GM21390 (cell line): Measurements from ENCODE around the gene KIAA1549.
"Not testable (repeated sequence)": the region's sequence is repeated elsewhere in the genome, so short reads cannot be mapped to it uniquely, and the experiment has no call there.

Experiments used
- ATAC-seq: cut with Tn5 transposase; IDR thresholded peaks from one replicate; pipeline ENCODE4 v1.9.1; 2021; ENCODE audit not compliant: unreplicated experiment

KIAA1549 gene

GRCh38 chr7:138945154-138945553 lies 36.0 kb downstream of the KIAA1549 start:
- no peak for ATAC-seq

- ATAC-seq = no peak
Measured at GRCh38 chr7:138944592-138944991, 36.6 kb downstream of the KIAA1549 start.

GRCh38 chr7:138943061-138943460 lies 38.1 kb downstream of the KIAA1549 start:
- ATAC-seq = no peak

- no peak for ATAC-seq
Measured at GRCh38 chr7:138941545-138941944, 39.6 kb downstream of the KIAA1549 start.

GRCh38 chr7:138940602-138941001 lies 40.6 kb downstream of the KIAA1549 start:
- ATAC-seq = not testable (repeated sequence)

GRCh38 chr7:138937484-138937883 lies 43.7 kb downstream of the KIAA1549 start:
- ATAC-seq = no peak

- no peak for ATAC-seq
Measured at GRCh38 chr7:138935465-138936011, 45.7 kb downstream of the KIAA1549 start.

GRCh38 chr7:138934861-138935260 lies 46.3 kb downstream of the KIAA1549 start:
- ATAC-seq = no peak

- no peak for ATAC-seq
Measured at GRCh38 chr7:138934367-138934766, 46.8 kb downstream of the KIAA1549 start.

GRCh38 chr7:138932870-138933269 lies 48.3 kb downstream of the KIAA1549 start:
- ATAC-seq = no peak

- no peak for ATAC-seq
Measured at GRCh38 chr7:138932427-138932826, 48.8 kb downstream of the KIAA1549 start.

GRCh38 chr7:138929969-138930368 lies 51.2 kb downstream of the KIAA1549 start:
- no peak for ATAC-seq

- ATAC-seq = no peak
Measured at GRCh38 chr7:138926241-138926612, 55.0 kb downstream of the KIAA1549 start.

GRCh38 chr7:138924501-138925225 lies 56.5 kb downstream of the KIAA1549 start:
- no peak for ATAC-seq

- ATAC-seq = no peak
Measured at GRCh38 chr7:138921277-138921676, 59.9 kb downstream of the KIAA1549 start.

- no peak for ATAC-seq
Measured at GRCh38 chr7:138919911-138920310, 61.3 kb downstream of the KIAA1549 start.

GRCh38 chr7:138919216-138919615 lies 62.0 kb downstream of the KIAA1549 start:
- ATAC-seq = no peak

GRCh38 chr7:138918756-138919155 lies 62.4 kb downstream of the KIAA1549 start:
- ATAC-seq = no peak

GRCh38 chr7:138918176-138918575 lies 63.0 kb downstream of the KIAA1549 start:
- ATAC-seq = no peak

GRCh38 chr7:138917771-138918170 lies 63.4 kb downstream of the KIAA1549 start:
- ATAC-seq = no peak

GRCh38 chr7:138916731-138917130 lies 64.5 kb downstream of the KIAA1549 start:
- no peak for ATAC-seq

GRCh38 chr7:138916275-138916674 lies 64.9 kb downstream of the KIAA1549 start:
- no peak for ATAC-seq

GRCh38 chr7:138913783-138914182 lies 67.4 kb downstream of the KIAA1549 start:
- ATAC-seq = no peak
